ENCODE results near the gene C4orf50.

- TF ChIP-seq, protein P1, sequence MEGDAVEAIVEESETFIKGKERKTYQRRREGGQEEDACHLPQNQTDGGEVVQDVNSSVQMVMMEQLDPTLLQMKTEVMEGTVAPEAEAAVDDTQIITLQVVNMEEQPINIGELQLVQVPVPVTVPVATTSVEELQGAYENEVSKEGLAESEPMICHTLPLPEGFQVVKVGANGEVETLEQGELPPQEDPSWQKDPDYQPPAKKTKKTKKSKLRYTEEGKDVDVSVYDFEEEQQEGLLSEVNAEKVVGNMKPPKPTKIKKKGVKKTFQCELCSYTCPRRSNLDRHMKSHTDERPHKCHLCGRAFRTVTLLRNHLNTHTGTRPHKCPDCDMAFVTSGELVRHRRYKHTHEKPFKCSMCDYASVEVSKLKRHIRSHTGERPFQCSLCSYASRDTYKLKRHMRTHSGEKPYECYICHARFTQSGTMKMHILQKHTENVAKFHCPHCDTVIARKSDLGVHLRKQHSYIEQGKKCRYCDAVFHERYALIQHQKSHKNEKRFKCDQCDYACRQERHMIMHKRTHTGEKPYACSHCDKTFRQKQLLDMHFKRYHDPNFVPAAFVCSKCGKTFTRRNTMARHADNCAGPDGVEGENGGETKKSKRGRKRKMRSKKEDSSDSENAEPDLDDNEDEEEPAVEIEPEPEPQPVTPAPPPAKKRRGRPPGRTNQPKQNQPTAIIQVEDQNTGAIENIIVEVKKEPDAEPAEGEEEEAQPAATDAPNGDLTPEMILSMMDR (IDR thresholded peaks at IDR 0.05; ENCODE audit: insufficient read depth, low read length) = no peak
- no peak for TF ChIP-seq POLR2AphosphoS5 (IDR thresholded peaks at IDR 0.05; ENCODE audit: low read depth)
- TF ChIP-seq GABPA (IDR thresholded peaks at IDR 0.05; ENCODE audit: low read depth) = no peak
These were observed 47.8 kb upstream of the C4orf50 start for GRCh38 chr4:6065934-6066590.
